HUES6 (cell line): ENCODE measurements around the gene PSMD3.
"Not testable (repeated sequence)": the region's sequence is repeated elsewhere in the genome, so short reads cannot be mapped to it uniquely, and the experiment has no call there.

ENCODE experiments used
- H3K27ac ChIP-seq: 2 replicates; pipeline ENCODE4 v1.7.0; 2013; ENCODE audit warnings: low read depth, mild to moderate bottlenecking, low read length, inconsistent platforms
- H3K27me3 ChIP-seq: 2 replicates; pipeline ENCODE4 v1.6.1; 2013; ENCODE audit warnings: low read length; ENCODE audit not compliant: control insufficient read depth, insufficient read depth
- H3K36me3 ChIP-seq: 2 replicates; pipeline ENCODE4 v1.6.1; 2013; ENCODE audit warnings: low read length; ENCODE audit not compliant: control insufficient read depth, insufficient read depth
- H3K4me1 ChIP-seq: 2 replicates; pipeline ENCODE4 v1.6.1; 2013; ENCODE audit warnings: low read length; ENCODE audit not compliant: control insufficient read depth, insufficient read depth
- H3K4me3 ChIP-seq: 2 replicates; pipeline ENCODE4 v1.5.1; 2013; ENCODE audit warnings: low read depth, low read length
- H3K9ac ChIP-seq: one replicate; pipeline ENCODE4 v1.6.1; 2013; ENCODE audit warnings: mild to moderate bottlenecking, low read length
- H3K9me3 ChIP-seq: 2 replicates; pipeline ENCODE4 v1.6.1; 2013; ENCODE audit warnings: low read depth, low read length; ENCODE audit not compliant: control insufficient read depth, insufficient read depth

Gene PSMD3

GRCh38 chr17:39999067-39999466 lies 18.5 kb downstream of the PSMD3 start:
- Histone ChIP-seq H3K9ac (no peak overlapping the region), H3K27me3 (no peaks in the 10 kb centered on the region), H3K4me1 (no peaks in the 10 kb centered on the region), H3K36me3 (peaks cover 43% of the 10 kb centered on the region), H3K27ac (no peak overlapping the region), H3K4me3 (no peak overlapping the region), H3K9me3 (no peaks in the 10 kb centered on the region)

GRCh38 chr17:40000161-40000560 lies 19.6 kb downstream of the PSMD3 start:
- no peak overlapping the region for H3K9ac ChIP-seq
- H3K36me3 ChIP-seq, result peaks cover 32% of the 10 kb centered on the region
- H3K27me3 ChIP-seq, result no peaks in the 10 kb centered on the region

GRCh38 chr17:40001335-40001734 lies 20.7 kb downstream of the PSMD3 start:
- not testable (repeated sequence) for H3K27me3 ChIP-seq, H3K9me3 ChIP-seq, H3K4me1 ChIP-seq, H3K4me3 ChIP-seq, H3K27ac ChIP-seq, H3K9ac ChIP-seq
- H3K36me3 ChIP-seq, result peaks cover 20% of the 10 kb centered on the region

More at GRCh38 chr17:40000161-40000560, 19.6 kb downstream of the PSMD3 start:
- Histone ChIP-seq H3K9me3 (no peaks in the 10 kb centered on the region), H3K4me1 (no peaks in the 10 kb centered on the region), H3K27ac (no peak overlapping the region), H3K4me3 (no peak overlapping the region)

GRCh38 chr17:40004072-40004471 lies 23.5 kb downstream of the PSMD3 start:
- H3K27ac ChIP-seq, result no peak overlapping the region
- no peaks in the 10 kb centered on the region for H3K4me1 ChIP-seq
- no peak overlapping the region for H3K4me3 ChIP-seq
- no peaks in the 10 kb centered on the region for H3K27me3 ChIP-seq
- H3K9me3 ChIP-seq, result no peaks in the 10 kb centered on the region
- H3K36me3 ChIP-seq, result no peaks in the 10 kb centered on the region
- H3K9ac ChIP-seq, result no peak overlapping the region

GRCh38 chr17:40004712-40005111 lies 24.1 kb downstream of the PSMD3 start:
- Histone ChIP-seq H3K4me1 (no peaks in the 10 kb centered on the region), H3K9me3 (no peaks in the 10 kb centered on the region), H3K27me3 (no peaks in the 10 kb centered on the region), H3K27ac (no peak overlapping the region), H3K4me3 (no peak overlapping the region), H3K9ac (no peak overlapping the region), H3K36me3 (no peaks in the 10 kb centered on the region)

GRCh38 chr17:40005520-40005919 lies 24.9 kb downstream of the PSMD3 start:
- Histone ChIP-seq H3K27ac (no peak overlapping the region), H3K27me3 (no peaks in the 10 kb centered on the region), H3K4me1 (no peaks in the 10 kb centered on the region), H3K9me3 (no peaks in the 10 kb centered on the region), H3K9ac (no peak overlapping the region), H3K4me3 (no peak overlapping the region), H3K36me3 (no peaks in the 10 kb centered on the region)

- H3K27me3 ChIP-seq, H3K27ac ChIP-seq, H3K36me3 ChIP-seq, H3K9ac ChIP-seq, H3K9me3 ChIP-seq, H3K4me1 ChIP-seq, H3K4me3 ChIP-seq: not testable (repeated sequence)
Measured at GRCh38 chr17:40010946-40011500, 30.4 kb downstream of the PSMD3 start.

GRCh38 chr17:40012017-40012647 lies 31.5 kb downstream of the PSMD3 start:
- not testable (repeated sequence) for H3K27ac ChIP-seq, H3K4me1 ChIP-seq, H3K9me3 ChIP-seq, H3K4me3 ChIP-seq, H3K36me3 ChIP-seq, H3K9ac ChIP-seq, H3K27me3 ChIP-seq

GRCh38 chr17:40014375-40014980 lies 33.9 kb downstream of the PSMD3 start:
- H3K27me3 ChIP-seq, result no peaks in the 10 kb centered on the region
- no peak overlapping the region for H3K4me3 ChIP-seq
- no peak overlapping the region for H3K27ac ChIP-seq
- peaks cover 29% of the 10 kb centered on the region for H3K4me1 ChIP-seq
- no peaks in the 10 kb centered on the region for H3K9me3 ChIP-seq
- H3K36me3 ChIP-seq, result peaks cover 12% of the 10 kb centered on the region
- no peak overlapping the region for H3K9ac ChIP-seq

- Histone ChIP-seq H3K9ac (no peak within 1 kb of the TSS), H3K36me3 (peaks cover 21% of the 10 kb centered on the region), H3K9me3 (no peaks in the 10 kb centered on the region), H3K4me3 (no peak within 1 kb of the TSS), H3K27me3 (no peaks in the 10 kb centered on the region), H3K4me1 (peaks cover 30% of the 10 kb centered on the region), H3K27ac (no peak within 1 kb of the TSS)
Measured at GRCh38 chr17:40015005-40015997, 34.7 kb downstream of the PSMD3 start, which contains the start of gene CSF3. Gene CSF3 (plus strand): TSS chr17:40015440. CDS start chr17:40015475, 35 bp downstream.
